GM12801 (cell line): ENCODE data around the gene TDRD6.

Experiments used
- TF ChIP-seq, protein P1 (sequence below): IDR thresholded peaks from one replicate; pipeline ENCODE4 v1.5.1; 2011; ENCODE audit warnings: control low read depth; ENCODE audit not compliant: insufficient read length; ENCODE audit errors: extremely low read depth

The TDRD6 gene

DNA sequence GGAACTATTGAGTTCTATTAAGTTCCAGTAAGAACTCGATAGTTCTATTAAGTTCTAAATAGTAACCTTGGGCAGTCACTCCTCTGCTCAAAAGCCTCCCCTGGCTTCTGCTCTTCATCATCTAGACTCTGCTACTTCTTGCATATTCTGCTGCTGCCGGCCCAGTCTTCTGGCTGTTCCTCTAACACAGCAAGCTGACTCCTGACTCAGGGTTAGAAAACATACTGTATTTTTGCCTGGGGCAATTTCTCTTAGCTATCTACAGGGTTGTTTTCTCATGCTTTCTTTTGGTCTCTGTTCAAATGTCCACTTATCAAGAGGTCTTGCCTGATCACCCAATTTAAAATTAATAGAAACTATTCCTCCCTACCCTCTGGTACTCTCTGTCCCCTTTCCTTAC is 20.3 kb upstream of the TDRD6 start:
- TF ChIP-seq, protein P1, sequence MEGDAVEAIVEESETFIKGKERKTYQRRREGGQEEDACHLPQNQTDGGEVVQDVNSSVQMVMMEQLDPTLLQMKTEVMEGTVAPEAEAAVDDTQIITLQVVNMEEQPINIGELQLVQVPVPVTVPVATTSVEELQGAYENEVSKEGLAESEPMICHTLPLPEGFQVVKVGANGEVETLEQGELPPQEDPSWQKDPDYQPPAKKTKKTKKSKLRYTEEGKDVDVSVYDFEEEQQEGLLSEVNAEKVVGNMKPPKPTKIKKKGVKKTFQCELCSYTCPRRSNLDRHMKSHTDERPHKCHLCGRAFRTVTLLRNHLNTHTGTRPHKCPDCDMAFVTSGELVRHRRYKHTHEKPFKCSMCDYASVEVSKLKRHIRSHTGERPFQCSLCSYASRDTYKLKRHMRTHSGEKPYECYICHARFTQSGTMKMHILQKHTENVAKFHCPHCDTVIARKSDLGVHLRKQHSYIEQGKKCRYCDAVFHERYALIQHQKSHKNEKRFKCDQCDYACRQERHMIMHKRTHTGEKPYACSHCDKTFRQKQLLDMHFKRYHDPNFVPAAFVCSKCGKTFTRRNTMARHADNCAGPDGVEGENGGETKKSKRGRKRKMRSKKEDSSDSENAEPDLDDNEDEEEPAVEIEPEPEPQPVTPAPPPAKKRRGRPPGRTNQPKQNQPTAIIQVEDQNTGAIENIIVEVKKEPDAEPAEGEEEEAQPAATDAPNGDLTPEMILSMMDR = no peak

DNA sequence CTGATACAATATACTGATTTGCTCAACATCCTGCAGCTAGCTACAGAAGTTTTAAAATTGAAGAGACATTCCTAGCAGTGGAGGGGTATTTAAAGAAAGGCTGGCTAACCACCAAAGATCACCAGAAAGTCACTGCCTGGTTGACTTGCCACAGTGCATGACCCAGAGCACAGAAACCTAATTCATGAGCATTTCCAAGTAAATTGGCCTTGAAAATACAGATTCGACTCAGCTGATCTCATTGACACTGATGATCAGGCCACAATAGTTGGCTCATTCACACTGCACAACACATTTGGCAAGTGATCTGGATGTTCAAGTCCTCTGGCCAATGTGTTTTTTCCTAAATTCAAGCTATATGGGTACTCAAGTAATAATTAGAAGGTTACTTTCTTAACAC is 13.3 kb upstream of the TDRD6 start:
- TF ChIP-seq, protein P1 = no peak

DNA sequence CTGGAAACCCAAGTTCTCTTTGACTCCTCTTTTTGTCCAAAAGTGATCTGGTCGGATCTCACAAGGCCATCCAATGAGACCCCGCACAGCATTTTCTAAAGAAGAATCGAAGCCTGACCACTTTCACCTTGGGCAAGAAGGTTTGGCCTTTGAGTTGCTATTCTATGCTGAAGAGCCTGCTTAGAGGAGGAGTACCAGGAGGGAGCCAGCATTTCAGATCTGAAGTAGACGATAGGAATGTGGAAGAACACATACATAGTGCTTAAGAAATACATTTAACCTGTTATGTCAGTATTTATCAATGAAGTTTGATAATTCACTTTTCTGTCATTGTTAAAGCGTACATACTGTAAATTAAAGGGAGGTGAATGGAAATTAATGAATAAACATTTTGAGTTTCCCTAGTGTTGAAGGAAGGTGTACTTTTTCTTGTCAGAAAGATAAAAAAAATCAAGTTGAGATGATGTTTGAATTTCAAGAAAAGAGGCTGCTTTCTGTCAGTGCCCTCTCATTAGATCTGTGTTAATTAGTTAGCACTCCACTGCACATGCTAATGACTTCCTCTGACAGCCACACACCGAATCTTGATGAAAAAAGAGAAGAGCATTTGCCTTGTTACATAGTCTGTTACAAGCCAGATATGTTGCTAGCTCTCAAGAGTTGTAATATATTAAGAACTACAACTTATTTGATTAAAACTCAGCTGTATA is 10.9 kb upstream of the TDRD6 start:
- TF ChIP-seq, protein P1 = no peak

DNA sequence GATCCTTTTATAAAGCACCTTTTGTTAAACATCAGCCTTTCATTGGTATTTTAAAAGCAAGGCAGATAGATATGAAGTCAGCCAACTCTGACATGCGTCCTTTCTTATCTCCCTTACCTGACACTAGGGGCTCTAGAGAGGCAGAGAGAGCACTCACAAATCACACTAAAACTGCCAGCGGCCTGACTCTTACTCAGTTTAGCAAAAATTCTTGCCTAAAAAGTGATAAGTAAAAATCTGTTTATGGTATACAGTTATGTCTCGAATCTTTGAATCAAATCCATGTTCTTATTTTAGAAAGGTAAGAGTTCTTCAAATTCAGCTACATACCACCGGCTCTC is 10.4 kb upstream of the TDRD6 start:
- TF ChIP-seq, protein P1 = no peak

DNA sequence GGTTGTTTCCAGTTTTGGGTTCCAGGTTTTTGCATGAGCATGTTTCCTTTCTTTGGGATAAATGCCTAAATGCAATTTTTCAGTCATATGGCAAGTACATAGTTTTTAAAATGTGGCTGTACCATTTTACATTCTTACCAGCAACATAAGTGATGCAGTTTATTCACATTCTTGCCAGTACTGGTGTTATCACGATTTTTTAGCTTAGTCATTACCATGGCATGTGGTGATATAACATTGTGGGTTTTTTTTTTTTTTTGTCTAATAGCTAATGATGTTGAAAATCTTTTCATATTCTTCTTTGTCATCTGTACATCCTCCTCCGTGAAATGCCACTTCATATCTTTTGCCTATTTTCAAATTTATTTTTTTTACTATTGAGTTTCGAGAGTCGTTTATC is 2.9 kb upstream of the TDRD6 start:
- TF ChIP-seq, protein P1 = no peak

DNA sequence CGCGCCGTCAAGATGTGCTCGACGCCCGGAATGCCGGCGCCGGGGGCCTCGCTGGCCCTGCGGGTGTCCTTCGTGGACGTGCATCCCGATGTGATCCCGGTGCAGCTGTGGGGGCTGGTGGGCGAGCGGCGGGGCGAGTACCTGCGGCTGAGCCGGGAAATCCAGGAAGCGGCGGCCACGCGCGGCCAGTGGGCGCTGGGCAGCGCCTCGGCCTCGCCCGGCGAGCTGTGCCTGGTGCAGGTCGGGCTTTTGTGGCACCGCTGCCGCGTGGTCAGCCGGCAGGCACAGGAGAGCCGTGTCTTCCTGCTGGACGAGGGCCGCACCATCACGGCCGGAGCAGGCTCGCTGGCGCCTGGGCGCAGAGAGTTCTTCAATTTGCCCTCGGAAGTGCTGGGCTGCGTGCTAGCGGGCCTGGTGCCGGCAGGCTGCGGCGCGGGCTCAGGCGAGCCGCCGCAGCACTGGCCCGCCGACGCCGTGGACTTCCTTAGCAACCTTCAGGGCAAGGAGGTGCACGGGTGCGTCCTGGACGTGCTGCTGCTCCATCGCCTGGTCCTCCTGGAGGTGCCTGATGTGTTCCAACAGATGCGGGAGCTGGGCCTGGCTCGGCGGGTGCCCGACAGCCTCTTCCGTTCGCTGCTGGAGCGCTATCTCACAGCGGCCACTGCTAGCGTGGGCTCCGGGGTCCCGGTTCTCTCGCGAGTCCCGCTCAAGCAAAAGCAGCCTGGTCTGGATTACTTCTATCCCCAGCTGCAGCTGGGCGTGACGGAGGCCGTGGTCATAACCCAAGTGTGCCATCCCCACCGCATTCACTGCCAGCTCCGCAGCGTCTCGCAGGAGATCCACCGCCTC is 656 bp downstream of the TDRD6 start:
- TF ChIP-seq, protein P1 = no peak

DNA sequence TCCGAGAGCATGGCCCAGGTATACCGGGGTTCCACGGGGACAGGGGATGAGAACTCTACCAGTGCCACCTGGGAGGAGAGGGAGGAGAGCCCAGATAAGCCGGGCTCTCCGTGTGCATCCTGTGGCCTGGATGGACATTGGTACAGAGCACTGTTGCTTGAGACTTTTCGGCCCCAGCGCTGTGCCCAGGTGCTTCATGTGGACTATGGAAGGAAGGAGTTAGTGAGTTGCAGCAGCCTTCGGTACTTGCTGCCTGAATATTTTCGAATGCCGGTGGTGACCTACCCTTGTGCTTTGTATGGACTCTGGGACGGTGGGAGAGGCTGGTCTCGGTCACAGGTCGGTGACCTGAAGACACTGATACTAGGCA is 1.3 kb downstream of the TDRD6 start:
- TF ChIP-seq, protein P1 = no peak
